Limb (tissue), 2 donors: ENCODE results near the gene PHF8.
A peak's percentile ranks its signal among the peaks of the same experiment; 100 is the strongest.

Experiments used
- DNase-seq, 2 donors: peaks; one replicate each; pipeline ENCODE4 v3.0.0-alpha.2; 2016; ENCODE audit errors: extremely low spot score in 2 of 2

PHF8 gene

GRCh38 chrX:54044126-54044876 lies at the start of gene PHF8:
PHF8 (minus strand) TSS chrX:54044473; CDS start chrX:54042728, 1,745 bp downstream.
- DNase-seq: peak; percentile 90 to 94

- DNase-seq: no peak
Measured at GRCh38 chrX:54093571-54093970, 49.3 kb upstream of the PHF8 start.

GRCh38 chrX:54093159-54093558 lies 48.9 kb upstream of the PHF8 start:
- no peak for DNase-seq

DNA sequence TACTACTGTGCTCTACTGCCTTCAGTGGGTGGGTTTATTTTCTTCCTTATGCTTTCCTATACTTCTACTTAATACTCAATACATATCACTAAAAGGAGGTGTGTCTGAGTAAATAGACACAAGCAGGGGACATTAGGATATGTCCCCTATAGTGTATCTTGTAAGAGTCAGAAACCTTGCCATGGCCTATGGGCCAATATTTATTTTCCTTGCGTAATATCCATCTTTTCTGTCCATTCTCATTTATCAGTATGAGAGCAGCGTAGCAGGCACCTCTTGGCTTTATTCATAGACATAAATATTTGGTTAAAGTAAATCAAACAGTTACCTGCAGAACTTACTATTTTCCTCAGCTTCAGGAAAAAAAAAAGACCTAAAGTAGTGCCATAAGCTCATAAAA lies 46.6 kb upstream of the PHF8 start:
- DNase-seq: no peak

DNA sequence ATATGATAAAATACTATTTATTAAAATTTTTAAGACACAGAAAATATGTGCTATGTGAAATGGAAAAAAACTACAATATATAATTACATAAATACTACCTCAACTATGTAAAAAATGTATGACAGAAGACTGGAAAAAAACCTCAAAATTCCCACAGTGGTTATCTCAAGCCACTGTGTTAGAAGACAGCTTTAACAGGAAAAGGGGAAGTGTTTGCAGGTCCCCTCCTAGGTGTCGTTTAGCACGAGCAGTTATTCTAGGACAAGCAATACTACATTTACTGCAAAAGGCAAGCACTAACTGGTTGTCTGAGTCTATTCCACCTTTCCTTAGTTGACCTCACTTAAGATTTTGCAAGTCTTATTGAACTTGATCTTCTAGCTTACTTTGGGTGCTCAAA lies 44.9 kb upstream of the PHF8 start:
- DNase-seq: no peak

DNA sequence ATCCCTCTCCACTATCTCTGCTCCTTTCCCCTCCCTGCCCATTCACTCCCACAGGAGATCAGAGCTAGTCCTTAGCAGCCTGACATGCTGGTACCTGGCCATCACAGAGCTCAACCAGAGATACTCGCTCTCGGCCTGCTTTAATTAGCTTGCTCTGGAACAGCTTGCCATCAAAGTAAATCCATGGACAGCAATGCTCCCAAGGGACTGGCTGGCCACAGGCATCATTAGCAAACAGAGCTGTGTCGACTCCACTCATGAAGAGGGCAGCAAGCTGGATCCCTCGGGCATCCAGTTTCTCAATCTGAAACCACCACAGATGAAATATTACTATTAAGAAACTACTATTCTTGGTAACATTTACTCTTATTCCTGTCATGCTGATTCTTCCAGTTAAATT lies 43.4 kb upstream of the PHF8 start:
- DNase-seq: no peak

DNA sequence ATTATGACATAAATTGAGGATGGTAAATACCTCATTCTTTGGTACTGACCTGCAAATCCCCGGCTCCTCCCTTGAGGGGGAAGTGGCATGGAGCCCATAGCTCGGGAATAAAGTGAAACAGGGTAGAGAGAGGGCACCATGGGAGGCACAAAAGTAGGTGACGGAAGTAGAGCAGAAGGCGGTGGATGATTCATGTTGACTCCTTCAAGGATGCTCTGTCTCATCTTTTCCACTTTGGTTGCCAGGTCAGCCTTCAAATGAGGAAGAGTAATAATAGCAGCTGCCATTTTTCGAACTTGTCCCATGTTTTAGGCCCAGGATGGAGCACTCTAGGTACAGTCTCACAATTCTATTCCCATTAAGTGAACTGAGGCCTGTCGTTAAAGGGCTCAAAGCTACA lies 41.4 kb upstream of the PHF8 start:
- DNase-seq: no peak

- no peak for DNase-seq
Measured at GRCh38 chrX:54076903-54077302, 32.6 kb upstream of the PHF8 start.

DNA sequence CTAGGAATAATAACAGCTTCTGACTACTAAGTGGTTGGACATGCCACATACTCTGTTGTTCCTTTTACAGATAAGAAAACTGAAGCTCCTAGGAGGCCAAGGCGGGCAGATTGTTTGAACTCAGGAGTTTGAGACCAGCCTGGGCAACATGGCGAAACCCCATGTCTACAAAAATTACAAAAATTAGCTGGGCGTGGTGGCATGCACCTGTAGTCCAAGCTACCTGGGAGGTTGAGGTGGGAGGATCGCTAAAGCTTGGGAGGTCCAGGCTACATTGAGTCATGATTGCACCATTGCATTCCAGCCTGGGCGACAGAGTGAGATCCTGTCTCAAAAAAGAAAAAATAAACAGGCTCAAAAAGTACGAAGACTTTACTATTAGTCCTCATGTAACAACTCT lies 30.6 kb upstream of the PHF8 start:
- no peak for DNase-seq

- no peak for DNase-seq
Measured at GRCh38 chrX:54067766-54068165, 23.5 kb upstream of the PHF8 start.

- no peak for DNase-seq
Measured at GRCh38 chrX:54066841-54067240, 22.6 kb upstream of the PHF8 start.

- no peak for DNase-seq
Measured at GRCh38 chrX:54064564-54064963, 20.3 kb upstream of the PHF8 start.

- no peak for DNase-seq
Measured at GRCh38 chrX:54063361-54063760, 19.1 kb upstream of the PHF8 start.

GRCh38 chrX:54049801-54050200 lies 5.5 kb upstream of the PHF8 start:
- DNase-seq: no peak

GRCh38 chrX:54048412-54048811 lies 4.1 kb upstream of the PHF8 start:
- DNase-seq: no peak

DNA sequence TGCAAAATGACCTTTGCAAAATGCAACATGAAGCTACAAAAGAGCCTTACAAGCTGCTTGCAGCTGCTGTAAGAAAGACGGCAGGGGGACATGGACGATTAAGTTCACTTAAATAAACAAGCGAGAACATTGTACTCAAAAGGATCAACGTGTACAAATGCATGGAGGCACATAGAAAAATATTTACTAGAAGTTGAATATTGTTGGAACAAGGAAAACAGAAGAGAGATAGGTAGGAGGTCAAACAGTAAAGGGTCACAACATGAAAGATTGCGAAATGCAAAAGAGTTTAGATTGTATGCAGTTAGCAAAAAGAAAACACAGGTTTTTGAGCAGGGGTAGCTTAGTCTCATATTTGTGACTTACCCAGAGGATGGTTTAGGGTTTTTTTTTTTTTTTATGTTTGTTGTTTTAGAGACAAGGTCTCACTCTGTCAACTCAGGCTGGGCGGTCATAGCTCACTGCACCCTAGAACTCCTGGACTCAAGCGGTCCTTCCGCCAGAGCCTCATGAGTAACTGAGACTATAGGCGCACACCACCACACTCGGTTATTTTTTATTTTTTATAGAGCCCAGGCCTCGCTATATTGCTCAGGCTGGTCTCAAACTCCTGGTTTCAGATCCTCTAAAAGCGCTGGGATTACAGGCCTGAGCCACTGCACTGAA lies 1.4 kb upstream of the PHF8 start:
- DNase-seq: no peak

DNA sequence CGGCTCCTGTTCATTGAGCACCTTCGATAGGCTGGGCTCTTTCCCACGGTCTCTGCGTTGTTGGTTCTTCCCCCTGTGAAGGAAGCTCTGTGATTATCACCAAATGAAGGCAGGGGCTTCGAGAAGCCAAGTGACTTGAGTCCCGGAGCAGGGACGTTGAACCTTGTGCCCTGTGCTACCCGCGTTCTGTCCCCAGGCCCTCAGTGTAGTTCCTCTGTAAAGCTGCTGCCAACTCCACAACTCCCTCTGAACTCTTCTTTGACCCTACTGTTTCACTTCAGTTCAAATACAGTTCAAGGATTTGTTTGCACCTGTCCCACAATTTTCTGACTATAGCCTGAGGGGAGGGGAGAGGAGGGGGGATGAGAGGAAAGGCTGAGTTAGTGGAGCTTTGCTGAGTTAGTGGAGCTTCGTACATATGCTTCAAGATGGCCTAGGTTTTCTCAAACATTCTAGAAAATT lies 635 bp upstream of the PHF8 start:
- no peak for DNase-seq

DNA sequence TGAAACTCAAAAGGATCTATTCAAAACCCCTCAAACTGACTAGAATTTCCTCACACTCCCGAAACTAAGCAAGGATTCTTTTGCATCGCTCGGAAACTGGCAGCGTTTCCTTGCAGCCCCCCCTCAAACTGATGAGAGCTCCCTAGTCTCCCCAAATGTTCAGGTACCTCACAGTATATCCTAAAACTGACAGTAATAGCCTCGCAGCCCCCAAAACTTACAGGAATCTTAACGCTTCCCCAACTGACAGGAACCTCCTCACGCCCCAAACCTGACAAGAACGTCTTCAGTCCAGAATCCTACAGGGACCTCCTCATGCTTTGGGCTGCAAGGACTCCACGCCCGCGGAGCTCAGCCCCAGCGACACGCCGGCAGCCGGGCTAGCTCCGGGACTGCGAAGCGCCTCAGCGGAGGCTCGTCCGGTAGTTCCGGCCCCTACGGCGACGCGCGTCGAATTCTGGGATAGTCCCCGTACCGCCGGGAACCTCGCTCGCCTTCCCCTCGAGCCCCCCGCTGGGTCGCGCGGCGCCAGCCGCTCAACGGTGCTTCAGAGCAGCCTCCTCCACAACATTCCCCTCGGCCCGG lies 640 bp downstream of the PHF8 start:
- peak in 1 of 2 donors; percentile 2 for DNase-seq

DNA sequence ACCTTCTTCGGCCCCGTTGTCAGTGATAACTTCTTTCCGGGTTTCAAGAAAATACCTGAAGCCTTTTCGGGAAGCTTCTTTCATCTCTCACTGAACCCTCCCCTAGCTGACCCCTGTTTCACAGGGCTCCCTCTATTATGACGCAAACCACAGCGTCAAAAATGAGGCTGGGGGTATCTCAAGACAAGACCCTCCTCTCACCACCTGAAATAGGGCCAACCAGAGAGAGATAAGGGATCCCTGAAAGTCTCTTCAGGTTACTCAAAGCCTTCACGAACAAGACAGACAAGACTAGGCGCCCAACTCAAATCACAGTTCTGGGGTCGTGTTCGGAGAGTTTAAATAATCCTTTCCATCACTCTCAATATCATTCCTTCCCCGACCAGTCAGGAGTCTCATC lies 1.2 kb downstream of the PHF8 start:
- DNase-seq: peak in 1 of 2 donors; percentile 26

GRCh38 chrX:54042609-54043021 lies 1.7 kb downstream of the PHF8 start:
- DNase-seq: peak; percentile 36 to 61

GRCh38 chrX:54030329-54030728 lies 13.9 kb downstream of the PHF8 start:
- DNase-seq: no peak

GRCh38 chrX:54029529-54030143 lies 14.6 kb downstream of the PHF8 start:
- DNase-seq: no peak
